ENCODE results near the gene GPRC5A.

DNA sequence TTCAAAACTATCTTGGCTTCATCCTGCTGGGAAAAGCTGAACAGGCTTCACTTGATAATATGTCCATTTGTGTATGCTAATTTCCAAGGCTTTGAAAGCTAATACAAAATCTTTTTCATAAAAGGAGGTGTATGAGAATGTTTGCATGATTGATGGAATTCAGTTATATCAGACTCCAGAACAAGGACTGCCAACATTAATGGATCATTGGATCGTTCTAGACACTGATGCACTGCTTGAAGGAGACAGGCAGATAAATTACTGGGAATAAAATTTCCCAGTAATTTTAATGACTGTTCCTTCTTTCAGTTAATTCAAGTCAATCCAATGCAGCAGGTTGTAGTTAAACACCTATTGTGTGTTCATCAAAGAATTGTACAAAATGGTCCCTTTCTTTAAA, 60.1 kb downstream of the GPRC5A start:
- TF ChIP-seq, protein P1, sequence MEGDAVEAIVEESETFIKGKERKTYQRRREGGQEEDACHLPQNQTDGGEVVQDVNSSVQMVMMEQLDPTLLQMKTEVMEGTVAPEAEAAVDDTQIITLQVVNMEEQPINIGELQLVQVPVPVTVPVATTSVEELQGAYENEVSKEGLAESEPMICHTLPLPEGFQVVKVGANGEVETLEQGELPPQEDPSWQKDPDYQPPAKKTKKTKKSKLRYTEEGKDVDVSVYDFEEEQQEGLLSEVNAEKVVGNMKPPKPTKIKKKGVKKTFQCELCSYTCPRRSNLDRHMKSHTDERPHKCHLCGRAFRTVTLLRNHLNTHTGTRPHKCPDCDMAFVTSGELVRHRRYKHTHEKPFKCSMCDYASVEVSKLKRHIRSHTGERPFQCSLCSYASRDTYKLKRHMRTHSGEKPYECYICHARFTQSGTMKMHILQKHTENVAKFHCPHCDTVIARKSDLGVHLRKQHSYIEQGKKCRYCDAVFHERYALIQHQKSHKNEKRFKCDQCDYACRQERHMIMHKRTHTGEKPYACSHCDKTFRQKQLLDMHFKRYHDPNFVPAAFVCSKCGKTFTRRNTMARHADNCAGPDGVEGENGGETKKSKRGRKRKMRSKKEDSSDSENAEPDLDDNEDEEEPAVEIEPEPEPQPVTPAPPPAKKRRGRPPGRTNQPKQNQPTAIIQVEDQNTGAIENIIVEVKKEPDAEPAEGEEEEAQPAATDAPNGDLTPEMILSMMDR (IDR thresholded peaks at IDR 0.05): no peak
- no peak for TF ChIP-seq POLR2A (IDR thresholded peaks at IDR 0.05)
